Measurements from ENCODE around the gene ONECUT3.

GRCh38 chr19:1807695-1808394 lies 54.5 kb downstream of the ONECUT3 start:
- TF ChIP-seq CTCF (IDR thresholded peaks at IDR 0.05) (no peak), POLR2AphosphoS5 (IDR thresholded peaks at IDR 0.05) (no peak), POLR2A (IDR thresholded peaks at IDR 0.05) (no peak), EP300 (IDR thresholded peaks at IDR 0.05) (no peak)
